Neural cell (in vitro differentiated cells): Measurements from ENCODE around the gene LIN9.

ENCODE experiments used
- EP300 ChIP-seq: fragments of 450-650 bp; conservative IDR thresholded peaks from 2 replicates; pipeline ENCODE4 v1.6.1; 2014; ENCODE audit warnings: antibody characterized with exemption, mild to moderate bottlenecking, moderate library complexity; ENCODE audit not compliant: poor library complexity, severe bottlenecking
- EZH2 ChIP-seq: fragments of 200-600, 300-800 bp; shearing (Covaris generic), sonication (generic); IDR thresholded peaks from 2 replicates; pipeline ENCODE4 v1.6.1; 2014; ENCODE audit warnings: antibody characterized with exemption, low read length, borderline replicate concordance, mild to moderate bottlenecking; ENCODE audit not compliant: insufficient read depth, poor library complexity, severe bottlenecking
- MXI1 ChIP-seq: fragments of 450-650 bp; conservative IDR thresholded peaks from 2 replicates; pipeline ENCODE4 v1.6.1; 2014; ENCODE audit warnings: antibody characterized with exemption, mild to moderate bottlenecking; ENCODE audit not compliant: poor library complexity, severe bottlenecking
- POLR2AphosphoS5 ChIP-seq: IDR thresholded peaks from 2 replicates; pipeline ENCODE4 v1.6.1; 2012
- RAD21 ChIP-seq: fragments of 450-650 bp; conservative IDR thresholded peaks from 2 replicates; pipeline ENCODE4 v1.6.1; 2014; ENCODE audit warnings: antibody characterized with exemption, mild to moderate bottlenecking, moderate library complexity
- SMC3 ChIP-seq: fragments of 450-650 bp; conservative IDR thresholded peaks from 2 replicates; pipeline ENCODE4 v1.6.1; 2014; ENCODE audit warnings: antibody characterized with exemption, mild to moderate bottlenecking, moderate library complexity; ENCODE audit not compliant: poor library complexity
- TAF1 ChIP-seq: IDR thresholded peaks from 2 replicates; pipeline ENCODE4 v1.6.1; 2012; ENCODE audit warnings: low read depth
- TF ChIP-seq, protein P1 (sequence below): fragments of 450-650 bp; IDR thresholded peaks from 2 replicates; pipeline ENCODE4 v1.5.1; 2014; ENCODE audit warnings: antibody characterized with exemption, mild to moderate bottlenecking, moderate library complexity; ENCODE audit not compliant: poor library complexity, severe bottlenecking
- TF ChIP-seq, protein P2 (sequence below): IDR thresholded peaks from 2 replicates; pipeline ENCODE4 v1.6.1; 2012; ENCODE audit warnings: borderline replicate concordance

DNA sequence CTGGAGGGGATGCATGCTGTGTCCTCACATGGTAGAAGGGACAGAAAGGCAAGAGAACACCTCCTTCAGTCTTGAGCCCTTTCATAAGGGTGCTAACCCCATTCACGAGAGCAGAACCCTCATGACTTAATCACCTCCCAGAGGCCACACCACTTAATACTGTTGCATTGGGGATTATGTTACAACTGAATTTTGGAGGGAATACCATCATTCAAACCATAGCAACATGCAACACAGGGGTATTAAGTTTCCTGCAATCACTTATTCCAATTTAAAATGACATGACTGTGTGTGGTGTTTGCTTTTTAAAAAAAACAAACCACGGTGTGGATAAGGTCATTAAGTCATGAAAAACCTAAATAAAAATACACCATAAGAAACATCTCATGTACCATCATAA lies 3.1 kb upstream of the LIN9 start:
- TF ChIP-seq, protein P1, sequence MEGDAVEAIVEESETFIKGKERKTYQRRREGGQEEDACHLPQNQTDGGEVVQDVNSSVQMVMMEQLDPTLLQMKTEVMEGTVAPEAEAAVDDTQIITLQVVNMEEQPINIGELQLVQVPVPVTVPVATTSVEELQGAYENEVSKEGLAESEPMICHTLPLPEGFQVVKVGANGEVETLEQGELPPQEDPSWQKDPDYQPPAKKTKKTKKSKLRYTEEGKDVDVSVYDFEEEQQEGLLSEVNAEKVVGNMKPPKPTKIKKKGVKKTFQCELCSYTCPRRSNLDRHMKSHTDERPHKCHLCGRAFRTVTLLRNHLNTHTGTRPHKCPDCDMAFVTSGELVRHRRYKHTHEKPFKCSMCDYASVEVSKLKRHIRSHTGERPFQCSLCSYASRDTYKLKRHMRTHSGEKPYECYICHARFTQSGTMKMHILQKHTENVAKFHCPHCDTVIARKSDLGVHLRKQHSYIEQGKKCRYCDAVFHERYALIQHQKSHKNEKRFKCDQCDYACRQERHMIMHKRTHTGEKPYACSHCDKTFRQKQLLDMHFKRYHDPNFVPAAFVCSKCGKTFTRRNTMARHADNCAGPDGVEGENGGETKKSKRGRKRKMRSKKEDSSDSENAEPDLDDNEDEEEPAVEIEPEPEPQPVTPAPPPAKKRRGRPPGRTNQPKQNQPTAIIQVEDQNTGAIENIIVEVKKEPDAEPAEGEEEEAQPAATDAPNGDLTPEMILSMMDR, result no peak
- TF ChIP-seq TAF1, result no peak
- no peak for TF ChIP-seq MXI1
- TF ChIP-seq POLR2AphosphoS5, result no peak
- no peak for TF ChIP-seq EP300
- no peak for TF ChIP-seq RAD21
- no peak for TF ChIP-seq SMC3
- TF ChIP-seq EZH2, result no peak
- TF ChIP-seq, protein P2, sequence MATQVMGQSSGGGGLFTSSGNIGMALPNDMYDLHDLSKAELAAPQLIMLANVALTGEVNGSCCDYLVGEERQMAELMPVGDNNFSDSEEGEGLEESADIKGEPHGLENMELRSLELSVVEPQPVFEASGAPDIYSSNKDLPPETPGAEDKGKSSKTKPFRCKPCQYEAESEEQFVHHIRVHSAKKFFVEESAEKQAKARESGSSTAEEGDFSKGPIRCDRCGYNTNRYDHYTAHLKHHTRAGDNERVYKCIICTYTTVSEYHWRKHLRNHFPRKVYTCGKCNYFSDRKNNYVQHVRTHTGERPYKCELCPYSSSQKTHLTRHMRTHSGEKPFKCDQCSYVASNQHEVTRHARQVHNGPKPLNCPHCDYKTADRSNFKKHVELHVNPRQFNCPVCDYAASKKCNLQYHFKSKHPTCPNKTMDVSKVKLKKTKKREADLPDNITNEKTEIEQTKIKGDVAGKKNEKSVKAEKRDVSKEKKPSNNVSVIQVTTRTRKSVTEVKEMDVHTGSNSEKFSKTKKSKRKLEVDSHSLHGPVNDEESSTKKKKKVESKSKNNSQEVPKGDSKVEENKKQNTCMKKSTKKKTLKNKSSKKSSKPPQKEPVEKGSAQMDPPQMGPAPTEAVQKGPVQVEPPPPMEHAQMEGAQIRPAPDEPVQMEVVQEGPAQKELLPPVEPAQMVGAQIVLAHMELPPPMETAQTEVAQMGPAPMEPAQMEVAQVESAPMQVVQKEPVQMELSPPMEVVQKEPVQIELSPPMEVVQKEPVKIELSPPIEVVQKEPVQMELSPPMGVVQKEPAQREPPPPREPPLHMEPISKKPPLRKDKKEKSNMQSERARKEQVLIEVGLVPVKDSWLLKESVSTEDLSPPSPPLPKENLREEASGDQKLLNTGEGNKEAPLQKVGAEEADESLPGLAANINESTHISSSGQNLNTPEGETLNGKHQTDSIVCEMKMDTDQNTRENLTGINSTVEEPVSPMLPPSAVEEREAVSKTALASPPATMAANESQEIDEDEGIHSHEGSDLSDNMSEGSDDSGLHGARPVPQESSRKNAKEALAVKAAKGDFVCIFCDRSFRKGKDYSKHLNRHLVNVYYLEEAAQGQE, result no peak
